SK-N-SH (cell line): ENCODE results near the gene RHOJ. TPM values are rescaled to one million over a fixed set of nuclear protein-coding genes. Genes with fewer than 3 reads are reported as not detected.

Experiments used
- CTCF ChIA-PET: fragments of 300-600, 350-600 bp; formaldehyde crosslinking; extraction: SDS; loops from one replicate; lab custom pipeline; 2021; lab: Yijun Ruan, JAX
- POLR2A ChIA-PET: fragments of 350-600 bp; sonication (Branson Sonifier 250); formaldehyde crosslinking; extraction: SDS; loops from one replicate; lab custom pipeline; 2020; ENCODE audit warnings: antibody characterized with exemption, inconsistent platforms; lab: Yijun Ruan, JAX
- DNase-seq: peaks from one replicate; pipeline ENCODE4 v3.0.0; 2012
- H2AFZ ChIP-seq: fragments of 200-600 bp; sonication (generic); 2 replicates; pipeline ENCODE4 v1.8.1; 2016; ENCODE audit warnings: antibody characterized with exemption, mild to moderate bottlenecking, low read depth
- H3F3A ChIP-seq: fragments of 200-600 bp; sonication (generic); replicated peaks from 2 replicates; pipeline ENCODE3; 2016; ENCODE audit warnings: antibody characterized with exemption, mild to moderate bottlenecking; ENCODE audit not compliant: insufficient read depth
- H3K27ac ChIP-seq, 2 experiments: fragments of 200-500 bp in 1 of 2; fragments of 200-600 bp in 1 of 2; sonication (Bioruptor generic) in 1 of 2; sonication (generic), shearing (Covaris generic) in 1 of 2; 2 replicates each; pipeline versions ENCODE4 v1.5.1 to v1.6.1; 2014 to 2016; ENCODE audit warnings: low read depth in 2 of 2, inconsistent platforms in 1 of 2, low read length in 1 of 2, mild to moderate bottlenecking in 1 of 2, mixed read lengths in 1 of 2
- H3K27me3 ChIP-seq: fragments of 200-600 bp; sonication (generic), shearing (Covaris generic); 2 replicates; pipeline ENCODE4 v1.6.1; 2016; ENCODE audit warnings: mixed run types; ENCODE audit not compliant: insufficient read depth
- H3K36me3 ChIP-seq, 2 experiments: fragments of 200-500 bp in 1 of 2; fragments of 200-600 bp in 1 of 2; sonication (Bioruptor generic) in 1 of 2; sonication (generic) in 1 of 2; replicated peaks in 1 of 2; 2 replicates each; pipeline versions ENCODE3 to v1.5.1; 2014 to 2016; ENCODE audit warnings: low read length in 1 of 2, mild to moderate bottlenecking in 1 of 2; ENCODE audit not compliant: insufficient read depth in 2 of 2, control insufficient read depth in 1 of 2
- H3K4me1 ChIP-seq, 2 experiments: fragments of 200-500 bp in 1 of 2; fragments of 200-600 bp in 1 of 2; sonication (Bioruptor generic) in 1 of 2; sonication (generic), shearing (Covaris generic) in 1 of 2; 2 replicates each; pipeline versions ENCODE4 v1.5.1 to v1.6.1; 2014 to 2016; ENCODE audit warnings: low read depth in 1 of 2, low read length in 1 of 2, mixed run types in 1 of 2; ENCODE audit not compliant: insufficient read depth in 2 of 2, control insufficient read depth in 1 of 2
- H3K4me2 ChIP-seq: fragments of 200-600 bp; sonication (generic), shearing (Covaris generic); 2 replicates; pipeline ENCODE4 v1.6.1; 2017; ENCODE audit warnings: mixed run types
- H3K4me3 ChIP-seq, 2 experiments: fragments of 200-500 bp in 1 of 2; fragments of 200-600 bp in 1 of 2; sonication (Bioruptor generic) in 1 of 2; sonication (generic), shearing (Covaris generic) in 1 of 2; 2 replicates each; pipeline versions ENCODE4 v1.5.1 to v1.8.1; 2014 to 2016; ENCODE audit warnings: low read depth in 2 of 2, inconsistent platforms in 1 of 2, low read length in 1 of 2, mild to moderate bottlenecking in 1 of 2, mixed read lengths in 1 of 2, moderate library complexity in 1 of 2
- H3K79me2 ChIP-seq: fragments of 200-600 bp; sonication (generic); 2 replicates; pipeline ENCODE4 v1.8.1; 2017; ENCODE audit warnings: mild to moderate bottlenecking; ENCODE audit not compliant: insufficient read depth
- H3K9ac ChIP-seq: fragments of 200-600 bp; sonication (generic); 2 replicates; pipeline ENCODE4 v1.6.1; 2017; ENCODE audit warnings: mixed run types
- H3K9me2 ChIP-seq: fragments of 200-600 bp; sonication (generic); 2 replicates; pipeline ENCODE4 v1.6.1; 2017; ENCODE audit warnings: mixed run types
- H3K9me3 ChIP-seq: fragments of 200-600 bp; sonication (generic); 2 replicates; pipeline ENCODE4 v1.6.1; 2017; ENCODE audit warnings: mixed run types, mild to moderate bottlenecking, moderate library complexity
- H4K20me1 ChIP-seq: fragments of 200-600 bp; sonication (generic); 2 replicates; pipeline ENCODE4 v1.6.1; 2017; ENCODE audit warnings: mild to moderate bottlenecking, mixed run types; ENCODE audit not compliant: insufficient read depth
- ELF1 ChIP-seq: IDR thresholded peaks from 2 replicates; pipeline ENCODE4 v1.4.0; 2012
- FOXJ3 ChIP-seq: sonication (generic); formaldehyde crosslinking; IDR thresholded peaks from 2 replicates; pipeline ENCODE4 v1.5.1; 2020; ENCODE audit warnings: mild to moderate bottlenecking, missing genetic modification reagents
- FOXM1 ChIP-seq: IDR thresholded peaks from 2 replicates; pipeline ENCODE4 v1.4.0; 2012; ENCODE audit warnings: low read depth, mild to moderate bottlenecking
- GABPA ChIP-seq: IDR thresholded peaks from 2 replicates; pipeline ENCODE4 v1.4.0; 2012; ENCODE audit warnings: low read depth, mild to moderate bottlenecking
- IRF3 ChIP-seq: fragments of 150-350 bp; IDR thresholded peaks from 2 replicates; pipeline ENCODE4 v1.6.1; 2016; ENCODE audit warnings: mild to moderate bottlenecking, low read depth, low read length
- MEF2A ChIP-seq: IDR thresholded peaks from 2 replicates; pipeline ENCODE4 v1.4.0; 2012; ENCODE audit warnings: low read depth, borderline replicate concordance
- NRF1 ChIP-seq: IDR thresholded peaks from 2 replicates; pipeline ENCODE4 v1.6.1; 2012; ENCODE audit warnings: low read depth, mild to moderate bottlenecking, low read length
- POLR2AphosphoS5 ChIP-seq: IDR thresholded peaks from 2 replicates; pipeline ENCODE4 v1.6.1; 2012; ENCODE audit warnings: low read depth, low read length
- REST ChIP-seq: IDR thresholded peaks from 2 replicates; pipeline ENCODE4 v1.6.1; 2012; ENCODE audit warnings: mild to moderate bottlenecking, low read depth, low read length, moderate library complexity
- RXRA ChIP-seq: IDR thresholded peaks from 2 replicates; pipeline ENCODE4 v1.4.0; 2012; ENCODE audit warnings: low read depth, mild to moderate bottlenecking, borderline replicate concordance
- USF2 ChIP-seq: fragments of 150-350 bp; IDR thresholded peaks from 2 replicates; pipeline ENCODE4 v1.6.1; 2017; ENCODE audit warnings: antibody characterized with exemption, low read length, low read depth, borderline replicate concordance
- WGBS: methylation state at CpG from one replicate; pipeline ENCODE4 v1.1.6; 2017; ENCODE audit warnings: low lambda C conversion rate; 5-methylcytosine and 5-hydroxymethylcytosine counted together
- polyA plus RNA-seq, 3 experiments: library from polyadenylated mRNA; depleted of rRNA; stranded (reverse); fragments of >200 nt; gene quantifications; 2 replicates each; pipeline ENCODE4 v1.2.3, GENCODE V29; 2012

The RHOJ gene
- polyA plus RNA-seq, 1 of the 3 experiments (the other 2 are of a cell fraction), result 12.1 TPM

GRCh38 chr14:63342371-63342770, 138.1 kb downstream of the RHOJ start:
- Histone ChIP-seq H3K4me2 (no peak overlapping the region), H3K9me2 (no peaks in the 10 kb centered on the region), H4K20me1 (no peaks in the 10 kb centered on the region), H3K36me3 (no peaks in the 10 kb centered on the region), H3K9ac (no peak overlapping the region), H3F3A (peaks cover 5% of the 10 kb centered on the region), H3K79me2 (no peaks in the 10 kb centered on the region), H2AFZ (no peak overlapping the region), H3K27ac (no peak overlapping the region), H3K4me3 (no peak overlapping the region), H3K27me3 (no peaks in the 10 kb centered on the region), H3K4me1 (peaks cover 0 to 9% of the 10 kb centered on the region in 2 experiments; a peak in 1 of 4 replicates), H3K9me3 (no peaks in the 10 kb centered on the region)
- no peak for DNase-seq
- ChIA-PET POLR2A (no interaction called here), CTCF (interaction anchor here (1.1 to 1.5 kb wide), 2 partner anchors 9 to 47 kb away, joined by 3 to 4 read pairs; no protein-coding TSS in a partner anchor)
- no peak for TF ChIP-seq USF2
- TF ChIP-seq FOXJ3 (CRISPR knock-in tag), result no peak
- no peak for TF ChIP-seq MEF2A
- no peak for TF ChIP-seq IRF3
- no peak for TF ChIP-seq NRF1
- no peak for TF ChIP-seq RXRA
- no peak for TF ChIP-seq POLR2AphosphoS5
- TF ChIP-seq REST, result no peak
- no peak for TF ChIP-seq GABPA
- no peak for TF ChIP-seq FOXM1
- TF ChIP-seq ELF1, result no peak
- WGBS, result 63% methylated on average over 7 of the region's 7 CpGs

Other genes starting within 250 kb of the RHOJ start
- gene KCNH5, start 159.0 kb upstream of the RHOJ start, polyA plus RNA-seq (2012; rRNA removed), result not detected in 2 replicates
- not detected in 2 replicates for gene GPHB5, start 114.5 kb downstream of the RHOJ start, polyA plus RNA-seq (2012; rRNA removed)